H9 (cell line): ENCODE data around the gene PELI2. TPM values are rescaled to one million over a fixed set of nuclear protein-coding genes. Genes with fewer than 3 reads are reported as not detected.

Source experiments
- DNase-seq: peaks from one replicate; pipeline ENCODE4 v3.0.0-alpha.2; 2017
- H2AFZ ChIP-seq: one replicate; pipeline ENCODE4 v1.6.1; 2013; ENCODE audit warnings: mild to moderate bottlenecking, low read length, control low read depth, moderate library complexity
- H2AK5ac ChIP-seq: 2 replicates; pipeline ENCODE4 v1.6.1; 2013; ENCODE audit warnings: low read length, control low read depth, mixed read lengths; ENCODE audit not compliant: insufficient read length
- H2BK120ac ChIP-seq: one replicate; pipeline ENCODE4 v1.6.1; 2013; ENCODE audit warnings: low read depth, mild to moderate bottlenecking, low read length, control low read depth, inconsistent platforms; ENCODE audit not compliant: poor library complexity, severe bottlenecking
- H2BK12ac ChIP-seq: 2 replicates; pipeline ENCODE4 v1.6.1; 2013; ENCODE audit warnings: low read length, control low read depth, mixed read lengths, low read depth; ENCODE audit not compliant: insufficient read length
- H2BK15ac ChIP-seq: 2 replicates; pipeline ENCODE4 v1.6.1; 2013; ENCODE audit warnings: low read depth, low read length, control low read depth
- H2BK20ac ChIP-seq: one replicate; pipeline ENCODE4 v1.6.1; 2013; ENCODE audit warnings: low read depth, mild to moderate bottlenecking, low read length, control low read depth, inconsistent platforms; ENCODE audit not compliant: poor library complexity, severe bottlenecking
- H2BK5ac ChIP-seq: 2 replicates; pipeline ENCODE4 v1.6.1; 2013; ENCODE audit warnings: low read length, control low read depth, mixed read lengths; ENCODE audit not compliant: insufficient read length
- H3K14ac ChIP-seq: 2 replicates; pipeline ENCODE4 v1.6.1; 2013; ENCODE audit warnings: low read length, control low read depth; ENCODE audit not compliant: insufficient read depth
- H3K18ac ChIP-seq: 2 replicates; pipeline ENCODE4 v1.6.1; 2013; ENCODE audit warnings: low read depth, mild to moderate bottlenecking, mixed read lengths, low read length, control low read depth; ENCODE audit not compliant: insufficient read length
- H3K23ac ChIP-seq: 2 replicates; pipeline ENCODE4 v1.6.1; 2013; ENCODE audit warnings: low read length, control low read depth, mixed read lengths, low read depth; ENCODE audit not compliant: insufficient read length
- H3K23me2 ChIP-seq: 2 replicates; pipeline ENCODE4 v1.6.1; 2013; ENCODE audit warnings: low read depth, mild to moderate bottlenecking, mixed read lengths, low read length, control low read depth; ENCODE audit not compliant: insufficient read length, poor library complexity, severe bottlenecking
- H3K27ac ChIP-seq: 2 replicates; pipeline ENCODE4 v1.5.1; 2013; ENCODE audit warnings: low read length, control low read depth, mixed read lengths, low read depth; ENCODE audit not compliant: insufficient read length
- H3K27me3 ChIP-seq: 2 replicates; pipeline ENCODE4 v1.6.1; 2013; ENCODE audit warnings: low read length, control low read depth, inconsistent platforms; ENCODE audit not compliant: insufficient read depth
- H3K4ac ChIP-seq: 2 replicates; pipeline ENCODE4 v1.6.1; 2013; ENCODE audit warnings: low read depth, mild to moderate bottlenecking, control low read depth, inconsistent platforms, low read length, moderate library complexity
- H3K4me1 ChIP-seq: 2 replicates; pipeline ENCODE4 v1.6.1; 2013; ENCODE audit warnings: low read length, control low read depth, inconsistent platforms; ENCODE audit not compliant: insufficient read depth
- H3K4me2 ChIP-seq: 2 replicates; pipeline ENCODE4 v1.6.1; 2013; ENCODE audit warnings: low read length, control low read depth, mixed read lengths; ENCODE audit not compliant: insufficient read length, insufficient read depth
- H3K56ac ChIP-seq: 2 replicates; pipeline ENCODE4 v1.6.1; 2013; ENCODE audit warnings: low read depth, mild to moderate bottlenecking, mixed read lengths, low read length, control low read depth; ENCODE audit not compliant: insufficient read length
- H3K79me1 ChIP-seq: 2 replicates; pipeline ENCODE4 v1.6.1; 2013; ENCODE audit warnings: low read depth, mild to moderate bottlenecking, moderate library complexity, low read length, control low read depth, inconsistent platforms; ENCODE audit not compliant: insufficient read depth, poor library complexity, severe bottlenecking
- H3K79me2 ChIP-seq: 2 replicates; pipeline ENCODE4 v1.6.1; 2013; ENCODE audit warnings: low read length, control low read depth, inconsistent platforms; ENCODE audit not compliant: insufficient read depth
- H3K9ac ChIP-seq: 2 replicates; pipeline ENCODE4 v1.6.1; 2013; ENCODE audit warnings: low read length, control low read depth, mixed read lengths; ENCODE audit not compliant: insufficient read length; ENCODE audit errors: extremely low read depth
- H3K9me3 ChIP-seq: one replicate; pipeline ENCODE4 v1.6.1; 2013; ENCODE audit warnings: low read depth, low read length, inconsistent platforms; ENCODE audit not compliant: control insufficient read depth
- H3T11ph ChIP-seq: one replicate; pipeline ENCODE4 v1.6.1; 2013; ENCODE audit warnings: mild to moderate bottlenecking, low read length, control low read depth, inconsistent platforms
- H4K20me1 ChIP-seq: one replicate; pipeline ENCODE4 v1.6.1; 2013; ENCODE audit not compliant: control insufficient read depth, insufficient read length, insufficient read depth
- H4K5ac ChIP-seq: 2 replicates; pipeline ENCODE4 v1.6.1; 2013; ENCODE audit warnings: low read depth, mild to moderate bottlenecking, mixed read lengths, low read length, control low read depth; ENCODE audit not compliant: insufficient read length
- H4K8ac ChIP-seq: replicated peaks from 2 replicates; pipeline ENCODE4 v1.6.1; 2013; ENCODE audit warnings: low read length, control low read depth, mixed read lengths, low read depth; ENCODE audit not compliant: insufficient read length
- H4K91ac ChIP-seq: 2 replicates; pipeline ENCODE4 v1.6.1; 2013; ENCODE audit warnings: low read depth, mild to moderate bottlenecking, moderate library complexity, mixed read lengths, low read length, control low read depth; ENCODE audit not compliant: insufficient read length
- H3K27ac Mint-ChIP-seq, 3 experiments: 2 replicates in 2 of 3; 3 replicates in 1 of 3; pipeline ENCODE4 v1.8.0; 2020 to 2021; ENCODE audit warnings: mixed read lengths in 3 of 3, mild to moderate bottlenecking in 1 of 3, moderate library complexity in 1 of 3
- H3K27me3 Mint-ChIP-seq: 2 replicates; pipeline ENCODE4 v1.8.0; 2021; ENCODE audit warnings: low read depth, mild to moderate bottlenecking, moderate library complexity, mixed read lengths
- H3K36me3 Mint-ChIP-seq, 3 experiments: 2 replicates in 2 of 3; 3 replicates in 1 of 3; pipeline ENCODE4 v1.8.0; 2020 to 2021; ENCODE audit warnings: low read depth in 3 of 3, mixed read lengths in 3 of 3; ENCODE audit not compliant: insufficient read depth in 1 of 3
- H3K4me1 Mint-ChIP-seq, 2 experiments: 2 replicates each; pipeline ENCODE4 v1.8.0; 2020; ENCODE audit warnings: mixed read lengths in 2 of 2
- H3K4me3 Mint-ChIP-seq, 2 experiments: 2 replicates in 1 of 2; 3 replicates in 1 of 2; pipeline ENCODE4 v1.8.0; 2020 to 2021; ENCODE audit warnings: mild to moderate bottlenecking in 2 of 2, mixed read lengths in 2 of 2, moderate library complexity in 1 of 2
- H3K9me3 Mint-ChIP-seq, 2 experiments: 2 replicates in 1 of 2; 3 replicates in 1 of 2; pipeline ENCODE4 v1.8.0; 2020; ENCODE audit warnings: mild to moderate bottlenecking in 2 of 2, mixed read lengths in 2 of 2, moderate library complexity in 1 of 2
- WGBS: extraction: QIAGEN DNeasy Blood & Tissue Kit; methylation state at CpG from one replicate; pipeline ENCODE4 v1.1.7; 2013; ENCODE audit warnings: missing lambda C conversion rate, low lambda C conversion rate, mixed read lengths; ENCODE audit not compliant: insufficient read length; ENCODE audit errors: extremely low coverage; 5-methylcytosine and 5-hydroxymethylcytosine counted together
- total RNA-seq: library from RNA; stranded (reverse); gene quantifications from 2 replicates; pipeline ENCODE4 v1.2.1, GENCODE V29; 2021
- TF ChIP-seq, protein P1 (sequence below): fragments of 200-600 bp; sonication (generic); conservative IDR thresholded peaks from 3 replicates; pipeline ENCODE4 v1.8.0; 2021; ENCODE audit warnings: antibody characterized with exemption, mild to moderate bottlenecking

The PELI2 gene
- total RNA-seq, 1 experiment from 2014 or later: 18.0 TPM

DNA sequence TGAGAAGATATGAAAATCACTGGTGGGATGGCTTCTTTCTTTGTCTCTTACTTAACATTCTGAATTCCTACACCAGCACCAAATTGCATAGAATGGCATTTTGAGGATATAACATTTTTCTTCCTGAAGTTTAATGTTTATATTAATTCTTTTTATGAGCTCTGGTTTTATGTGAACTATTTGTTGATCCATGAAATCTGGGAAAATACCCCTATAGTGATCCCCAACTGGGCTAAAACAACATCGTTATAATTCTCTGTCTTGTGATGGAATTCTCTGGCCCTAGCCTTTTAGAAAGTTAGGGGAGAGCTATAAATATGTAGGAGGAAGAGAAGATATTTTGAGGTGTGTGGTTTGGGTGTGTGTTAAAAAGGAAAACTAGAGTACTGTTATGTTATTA is 29.2 kb downstream of the PELI2 start:
- no peak overlapping the region for H2AFZ ChIP-seq
- no peak overlapping the region for H2AK5ac ChIP-seq
- no peak overlapping the region for H2BK12ac ChIP-seq
- H3K4me1 Mint-ChIP-seq: peaks cover 18 to 35% of the 10 kb centered on the region in 2 experiments
- H3K18ac ChIP-seq: no peak overlapping the region
- no peak overlapping the region for H4K91ac ChIP-seq
- no peak for DNase-seq
- 0 out of 2 replicates have a peak, but pooled peaks cover 2% of the 10 kb centered on the region for H3K79me2 ChIP-seq
- no peak overlapping the region for H2BK120ac ChIP-seq
- H3K27me3 ChIP-seq: no peaks in the 10 kb centered on the region
- no peak overlapping the region for H2BK20ac ChIP-seq
- no peak overlapping the region for H2BK5ac ChIP-seq
- no peak overlapping the region for H3K4me2 ChIP-seq
- H3K4me1 ChIP-seq: peaks cover 7% of the 10 kb centered on the region
- H3K27me3 Mint-ChIP-seq: no peaks in the 10 kb centered on the region
- no peaks in the 10 kb centered on the region for H3K23me2 ChIP-seq
- no peaks in the 10 kb centered on the region for H3K36me3 Mint-ChIP-seq
- H3K9me3 ChIP-seq: no peaks in the 10 kb centered on the region
- no peaks in the 10 kb centered on the region for H4K20me1 ChIP-seq
- no peak overlapping the region for H3K56ac ChIP-seq
- no peak overlapping the region for H3K9ac ChIP-seq
- H3K27ac ChIP-seq: no peak overlapping the region
- no peaks in the 10 kb centered on the region for H3K9me3 Mint-ChIP-seq
- no peaks in the 10 kb centered on the region for H3K79me1 ChIP-seq
- no CpG with 5 or more reads among the region's 1 CpG for WGBS
- H2BK15ac ChIP-seq: no peak overlapping the region
- no peak overlapping the region for H3K4me3 Mint-ChIP-seq
- H3K4ac ChIP-seq: no peak overlapping the region
- no peak overlapping the region for H3K27ac Mint-ChIP-seq
- TF ChIP-seq, protein P1, sequence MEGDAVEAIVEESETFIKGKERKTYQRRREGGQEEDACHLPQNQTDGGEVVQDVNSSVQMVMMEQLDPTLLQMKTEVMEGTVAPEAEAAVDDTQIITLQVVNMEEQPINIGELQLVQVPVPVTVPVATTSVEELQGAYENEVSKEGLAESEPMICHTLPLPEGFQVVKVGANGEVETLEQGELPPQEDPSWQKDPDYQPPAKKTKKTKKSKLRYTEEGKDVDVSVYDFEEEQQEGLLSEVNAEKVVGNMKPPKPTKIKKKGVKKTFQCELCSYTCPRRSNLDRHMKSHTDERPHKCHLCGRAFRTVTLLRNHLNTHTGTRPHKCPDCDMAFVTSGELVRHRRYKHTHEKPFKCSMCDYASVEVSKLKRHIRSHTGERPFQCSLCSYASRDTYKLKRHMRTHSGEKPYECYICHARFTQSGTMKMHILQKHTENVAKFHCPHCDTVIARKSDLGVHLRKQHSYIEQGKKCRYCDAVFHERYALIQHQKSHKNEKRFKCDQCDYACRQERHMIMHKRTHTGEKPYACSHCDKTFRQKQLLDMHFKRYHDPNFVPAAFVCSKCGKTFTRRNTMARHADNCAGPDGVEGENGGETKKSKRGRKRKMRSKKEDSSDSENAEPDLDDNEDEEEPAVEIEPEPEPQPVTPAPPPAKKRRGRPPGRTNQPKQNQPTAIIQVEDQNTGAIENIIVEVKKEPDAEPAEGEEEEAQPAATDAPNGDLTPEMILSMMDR: no peak
- no peak overlapping the region for H4K8ac ChIP-seq
- no peak overlapping the region for H3K14ac ChIP-seq
- H3T11ph ChIP-seq: no peak overlapping the region
- H3K23ac ChIP-seq: no peak overlapping the region
- H4K5ac ChIP-seq: no peak overlapping the region
